Smooth muscle cell of the pulmonary artery (primary cell): ENCODE data around the gene ARMCX6. TPM values are rescaled to one million over a fixed set of nuclear protein-coding genes. Genes with fewer than 3 reads are reported as not detected.

ENCODE experiments used
- total RNA-seq: library from RNA; depleted of rRNA; stranded (reverse); fragments of >200 nt; gene quantifications from 2 replicates; pipeline ENCODE4 v1.2.3, GENCODE V29; 2014

ARMCX6 gene
- total RNA-seq: 37.7 and 40.4 TPM in 2 replicates

DNA sequence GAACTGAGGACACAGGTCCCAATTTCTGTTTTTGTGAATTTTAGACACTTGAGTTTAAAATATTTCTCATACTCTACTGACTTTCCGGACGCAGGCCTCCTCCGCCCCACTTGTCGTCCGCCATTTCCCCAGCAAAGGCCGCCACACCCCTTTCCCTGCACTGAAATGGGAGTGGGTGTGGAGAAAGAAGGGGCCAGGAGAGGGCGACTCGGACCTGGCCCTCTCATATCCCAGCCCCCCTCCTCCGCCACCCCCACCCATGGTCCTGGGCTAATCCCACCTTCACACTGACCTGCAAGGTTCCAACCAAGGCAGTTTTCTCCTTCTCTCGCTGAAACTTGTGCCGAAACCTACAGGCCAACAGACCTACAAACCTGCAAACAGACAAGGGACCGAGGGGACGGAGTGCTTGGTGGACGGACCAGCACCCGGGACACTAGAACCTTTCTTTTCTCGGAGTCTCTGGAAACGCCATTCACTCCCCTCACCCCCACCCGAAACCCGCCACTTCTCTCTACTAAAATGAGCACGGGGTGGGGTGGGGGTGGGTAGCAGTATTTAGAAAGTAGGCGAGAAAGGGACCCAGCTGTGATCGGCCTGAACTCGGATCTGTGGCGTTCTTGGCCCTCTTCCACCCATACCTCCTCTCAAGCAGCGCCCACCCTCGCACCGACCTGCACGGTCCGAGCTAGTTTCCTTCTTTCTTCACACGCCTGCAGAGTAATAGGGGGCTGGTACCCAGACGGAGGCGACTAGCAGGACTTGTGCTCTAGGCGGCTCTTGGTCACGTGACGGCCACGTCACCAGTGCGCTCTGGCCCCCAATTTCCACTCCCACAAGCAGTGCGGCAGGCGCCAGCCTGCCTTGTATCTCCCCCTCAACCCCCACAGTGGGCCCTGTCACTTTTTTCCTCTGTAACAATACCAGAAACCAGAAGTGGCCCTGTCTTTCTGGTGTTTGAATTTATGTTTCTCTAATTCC is at the start of gene ARMCX6:
Gene ARMCX6 (minus strand): TSS at position 790 of the 981 bp plus-strand sequence. CDS start 1,380 bp downstream, outside the sequence.

DNA sequence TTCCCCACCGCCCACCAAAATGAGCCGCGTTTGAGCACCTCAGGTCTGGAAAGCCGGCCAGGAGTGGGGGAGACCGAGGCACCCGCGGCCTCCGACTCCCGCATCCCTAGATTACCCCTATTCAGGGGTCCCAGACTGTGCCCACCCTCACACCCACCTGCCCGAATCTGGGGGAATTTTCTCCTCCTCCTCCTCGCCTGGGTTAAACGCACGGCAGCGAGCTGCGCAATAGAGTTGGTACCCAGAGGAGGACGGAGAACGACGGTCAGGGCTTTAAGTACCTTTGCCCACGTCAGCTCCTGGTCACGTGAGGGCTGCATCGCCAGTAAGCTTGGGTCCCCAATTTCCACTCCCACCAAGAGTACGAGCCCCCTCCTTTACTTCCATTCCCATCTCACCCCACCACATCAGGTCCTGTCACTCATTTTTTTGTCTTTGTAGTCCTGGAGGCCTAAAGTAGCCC is 41.8 kb upstream of the ARMCX6 start, which contains the start of gene ARMCX2:
Gene ARMCX2 (minus strand): TSS at position 250 of the 463 bp plus-strand sequence. CDS start 2,262 bp downstream, outside the sequence.

Other genes with a start within 250 kb of the ARMCX6 start
- gene BTK, start 231.8 kb downstream of the ARMCX6 start, total RNA-seq: not detected in 2 replicates
- gene RPL36A, start 227.0 kb downstream of the ARMCX6 start, total RNA-seq: 381 and 482 TPM in 2 replicates
- 18.3 and 23.0 TPM in 2 replicates for gene GLA, start 210.1 kb downstream of the ARMCX6 start, total RNA-seq
- gene HNRNPH2, start 209.8 kb downstream of the ARMCX6 start, total RNA-seq: 55.9 and 72.3 TPM in 2 replicates
- gene ARMCX4, start 132.5 kb downstream of the ARMCX6 start, total RNA-seq: 4.4 and 7.3 TPM in 2 replicates
- gene ARMCX1, start 67.5 kb downstream of the ARMCX6 start, total RNA-seq: 40.6 and 51.0 TPM in 2 replicates
- 91.0 and 132 TPM in 2 replicates for gene ARMCX3, start 5.2 kb upstream of the ARMCX6 start, total RNA-seq
- gene ARMCX2, start 41.9 kb upstream of the ARMCX6 start, total RNA-seq: 140 and 167 TPM in 2 replicates